ENCODE measurements around the gene IGLON5. TPM values are rescaled to one million over a fixed set of nuclear protein-coding genes. Genes with fewer than 3 reads are reported as not detected.

IGLON5 gene
- total RNA-seq, 6 donors from 2014 or later: 0.09 to 0.10 TPM; not detected in 4

DNA sequence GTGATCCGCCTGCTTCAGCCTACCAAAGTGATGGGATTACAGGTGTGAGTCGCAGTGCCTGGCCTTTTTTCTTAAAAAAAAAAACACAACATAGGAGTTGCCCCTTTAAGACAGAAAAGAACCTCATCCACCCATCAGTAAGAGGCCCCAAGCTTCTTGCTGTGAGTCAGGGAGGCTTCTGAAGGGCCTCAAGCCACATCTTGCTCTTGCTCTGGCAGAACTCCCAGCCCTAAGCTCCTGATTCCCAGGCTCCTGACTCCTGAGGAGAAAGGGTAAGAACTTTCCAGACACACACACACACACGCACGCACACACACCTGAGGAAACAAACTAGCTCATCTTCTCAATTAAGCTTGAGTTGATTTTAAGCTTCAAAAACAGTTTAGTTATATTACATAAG, 47.9 kb downstream of the IGLON5 start:
- ATAC-seq (ENCODE audit: low FRiP score in 2 of 2) (no peak), DNase-seq (no peak)
- no peak for TF ChIP-seq POLR2A (IDR thresholded peaks at IDR 0.05)
- no peak for TF ChIP-seq POLR2AphosphoS5 (IDR thresholded peaks at IDR 0.05)
- no peak for TF ChIP-seq EP300 (IDR thresholded peaks at IDR 0.05)
- TF ChIP-seq, protein P1, sequence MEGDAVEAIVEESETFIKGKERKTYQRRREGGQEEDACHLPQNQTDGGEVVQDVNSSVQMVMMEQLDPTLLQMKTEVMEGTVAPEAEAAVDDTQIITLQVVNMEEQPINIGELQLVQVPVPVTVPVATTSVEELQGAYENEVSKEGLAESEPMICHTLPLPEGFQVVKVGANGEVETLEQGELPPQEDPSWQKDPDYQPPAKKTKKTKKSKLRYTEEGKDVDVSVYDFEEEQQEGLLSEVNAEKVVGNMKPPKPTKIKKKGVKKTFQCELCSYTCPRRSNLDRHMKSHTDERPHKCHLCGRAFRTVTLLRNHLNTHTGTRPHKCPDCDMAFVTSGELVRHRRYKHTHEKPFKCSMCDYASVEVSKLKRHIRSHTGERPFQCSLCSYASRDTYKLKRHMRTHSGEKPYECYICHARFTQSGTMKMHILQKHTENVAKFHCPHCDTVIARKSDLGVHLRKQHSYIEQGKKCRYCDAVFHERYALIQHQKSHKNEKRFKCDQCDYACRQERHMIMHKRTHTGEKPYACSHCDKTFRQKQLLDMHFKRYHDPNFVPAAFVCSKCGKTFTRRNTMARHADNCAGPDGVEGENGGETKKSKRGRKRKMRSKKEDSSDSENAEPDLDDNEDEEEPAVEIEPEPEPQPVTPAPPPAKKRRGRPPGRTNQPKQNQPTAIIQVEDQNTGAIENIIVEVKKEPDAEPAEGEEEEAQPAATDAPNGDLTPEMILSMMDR (IDR thresholded peaks at IDR 0.05): no peak
- no peak overlapping the region for H3K4me3 ChIP-seq
- no peak overlapping the region for H3K27ac ChIP-seq
- no peaks in the 10 kb centered on the region for H3K27me3 ChIP-seq
- H3K36me3 ChIP-seq: no peaks in the 10 kb centered on the region
- no peaks in the 10 kb centered on the region for H3K9me3 ChIP-seq
- peaks cover 0 to 23% (median 6%) of the 10 kb centered on the region in 4 donors for H3K4me1 ChIP-seq
- 93 to 96% methylated on average over 4 of the region's 4 CpGs for WGBS, 2 donors

DNA sequence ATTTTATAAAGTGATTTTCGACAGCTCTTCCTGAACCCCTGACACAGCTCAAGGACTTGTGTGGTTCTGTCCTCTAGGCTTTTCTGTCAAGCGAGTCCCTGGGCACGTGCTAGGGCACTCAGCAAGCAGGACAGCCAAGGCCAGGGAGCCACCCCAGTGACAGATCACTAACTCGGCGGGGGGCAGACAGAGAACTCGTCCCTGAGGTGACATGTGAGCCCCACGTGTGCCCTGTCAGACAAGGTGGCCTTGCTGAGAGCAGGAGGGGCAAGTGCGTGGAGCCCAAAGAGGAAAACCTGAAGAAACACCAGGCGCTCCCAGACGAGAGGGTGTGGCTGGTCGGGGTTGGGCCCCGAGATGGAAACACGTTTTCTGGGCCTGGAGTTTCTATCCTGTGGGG, 49.8 kb downstream of the IGLON5 start:
- TF ChIP-seq, protein P1 (IDR thresholded peaks at IDR 0.05): no peak
- TF ChIP-seq EP300 (IDR thresholded peaks at IDR 0.05) (no peak), POLR2A (IDR thresholded peaks at IDR 0.05) (no peak), POLR2AphosphoS5 (IDR thresholded peaks at IDR 0.05) (no peak)
- WGBS, 2 donors: 89 to 96% methylated on average over 7 to 13 of the region's 13 CpGs

DNA sequence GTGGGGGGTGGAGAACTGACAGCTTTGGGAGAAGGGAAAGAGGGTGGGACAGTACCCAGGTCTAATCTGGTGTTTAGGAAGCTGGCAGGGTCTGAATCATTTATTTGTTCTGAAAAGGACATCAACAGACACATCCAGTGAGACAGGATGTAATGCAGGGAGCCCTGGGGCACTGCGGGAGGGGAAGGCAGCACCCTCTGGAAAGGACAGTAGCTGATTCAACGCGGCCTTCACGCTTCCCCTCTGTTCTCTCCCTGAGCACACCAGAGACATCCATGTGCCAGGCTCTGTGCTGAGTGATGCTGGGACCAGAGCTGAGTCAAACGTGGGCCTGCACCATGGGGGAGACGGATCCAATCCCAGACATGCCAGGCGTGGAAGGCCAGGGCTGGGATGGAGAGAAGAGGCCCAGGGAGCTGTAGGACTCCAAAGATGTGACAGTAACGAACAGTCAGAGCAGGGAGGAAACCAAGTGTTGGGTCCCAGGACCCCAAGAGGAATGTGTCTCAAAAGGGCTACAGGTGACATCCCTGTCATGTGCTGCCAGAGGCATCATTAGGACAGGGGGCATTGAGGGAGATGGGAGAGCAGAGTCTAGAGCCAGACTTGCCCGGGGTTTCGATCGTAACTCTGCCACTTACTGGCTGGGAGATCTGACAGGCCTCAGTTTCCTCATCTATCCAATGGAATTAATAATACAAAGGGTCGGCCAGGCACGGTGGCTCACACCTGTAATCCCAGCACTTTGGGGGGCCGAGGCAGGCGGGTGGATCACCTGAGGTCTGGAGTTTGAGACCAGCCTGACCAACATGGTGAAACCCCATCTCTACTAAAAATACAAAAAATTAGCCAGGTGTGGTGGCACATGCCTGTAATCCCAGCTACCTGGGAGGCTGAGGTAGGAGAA, 53.0 kb downstream of the IGLON5 start:
- Histone ChIP-seq H3K9me3 (no peaks in the 10 kb centered on the region), H3K4me3 (no peak overlapping the region), H3K36me3 (no peaks in the 10 kb centered on the region), H3K27me3 (no peaks in the 10 kb centered on the region), H3K4me1 (peaks cover 21 to 45% (median 25%) of the 10 kb centered on the region in 4 donors), H3K27ac (no peak overlapping the region)
- TF ChIP-seq, protein P1 (IDR thresholded peaks at IDR 0.05): no peak
- TF ChIP-seq POLR2AphosphoS5 (IDR thresholded peaks at IDR 0.05) (no peak), POLR2A (IDR thresholded peaks at IDR 0.05) (no peak), EP300 (IDR thresholded peaks at IDR 0.05) (no peak)
- DNase-seq: no peak
- ATAC-seq (ENCODE audit: low FRiP score in 2 of 2): no peak
- WGBS, 2 donors: 88 to 90% methylated on average over 12 to 15 of the region's 15 CpGs

More for the DNA sequence above, 49.8 kb downstream of the IGLON5 start:
- Histone ChIP-seq H3K9me3 (no peaks in the 10 kb centered on the region), H3K4me3 (no peak overlapping the region), H3K27me3 (no peaks in the 10 kb centered on the region), H3K36me3 (no peaks in the 10 kb centered on the region), H3K27ac (no peak overlapping the region), H3K4me1 (peaks cover 13 to 35% (median 16%) of the 10 kb centered on the region in 4 donors)
- no peak for ATAC-seq (ENCODE audit: low FRiP score in 2 of 2)
- DNase-seq: no peak

DNA sequence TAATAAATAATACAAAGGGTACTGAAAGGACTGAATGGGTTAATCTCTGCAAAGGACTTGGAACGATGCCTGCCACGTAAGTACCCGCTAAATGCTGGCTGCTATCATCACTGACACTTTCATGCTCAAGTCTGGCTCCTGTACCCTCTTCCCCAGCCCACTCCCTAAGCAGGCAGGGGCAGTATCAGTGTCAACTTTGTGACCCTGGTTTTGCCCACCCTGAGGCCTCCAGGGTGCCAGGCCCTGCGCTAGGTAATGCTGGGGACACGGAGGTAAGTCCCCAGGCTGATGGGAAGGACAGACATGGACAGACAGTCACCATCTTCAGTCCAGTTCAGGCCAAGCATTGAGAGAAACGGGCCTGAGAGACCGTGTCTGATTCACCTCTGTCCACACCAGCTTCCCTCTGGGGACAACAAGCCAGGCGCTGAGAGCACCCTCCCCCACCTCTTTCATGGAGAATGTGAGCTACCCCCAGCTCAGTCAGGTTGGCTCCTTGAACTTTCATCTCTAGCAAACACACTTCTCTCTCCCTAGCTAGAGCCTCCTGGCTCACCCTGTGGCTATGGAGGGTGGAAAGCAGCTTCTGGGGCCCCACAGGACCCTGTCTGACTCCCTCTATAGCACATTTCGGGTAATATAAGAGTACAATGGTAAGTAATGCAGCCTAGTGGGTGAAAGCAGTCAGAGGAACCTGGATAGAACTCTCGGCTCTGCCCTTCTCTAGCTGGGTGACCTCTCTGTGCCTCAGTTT, 53.9 kb downstream of the IGLON5 start:
- no peaks in the 10 kb centered on the region for H3K36me3 ChIP-seq
- WGBS, 2 donors: 17 to 26% methylated on average over 6 to 10 of the region's 10 CpGs
- ATAC-seq (ENCODE audit: low FRiP score in 2 of 2) (no peak), DNase-seq (peak in 1 of 2 donors; percentile 49)
- peak overlapping the region; percentile 88 to 99 (median 92) for H3K27ac ChIP-seq
- peak overlapping the region; percentile 64 to 86 (median 76) for H3K4me3 ChIP-seq
- H3K27me3 ChIP-seq: no peaks in the 10 kb centered on the region
- H3K9me3 ChIP-seq: no peaks in the 10 kb centered on the region
- TF ChIP-seq, protein P1 (IDR thresholded peaks at IDR 0.05): no peak
- TF ChIP-seq POLR2A (IDR thresholded peaks at IDR 0.05) (no peak), POLR2AphosphoS5 (IDR thresholded peaks at IDR 0.05) (no peak), EP300 (IDR thresholded peaks at IDR 0.05) (no peak)
- peaks cover 21 to 45% (median 25%) of the 10 kb centered on the region in 4 donors for H3K4me1 ChIP-seq
